ENCODE results near the gene FOCAD.
A peak's percentile ranks its signal among the peaks of the same experiment; 100 is the strongest.

DNA sequence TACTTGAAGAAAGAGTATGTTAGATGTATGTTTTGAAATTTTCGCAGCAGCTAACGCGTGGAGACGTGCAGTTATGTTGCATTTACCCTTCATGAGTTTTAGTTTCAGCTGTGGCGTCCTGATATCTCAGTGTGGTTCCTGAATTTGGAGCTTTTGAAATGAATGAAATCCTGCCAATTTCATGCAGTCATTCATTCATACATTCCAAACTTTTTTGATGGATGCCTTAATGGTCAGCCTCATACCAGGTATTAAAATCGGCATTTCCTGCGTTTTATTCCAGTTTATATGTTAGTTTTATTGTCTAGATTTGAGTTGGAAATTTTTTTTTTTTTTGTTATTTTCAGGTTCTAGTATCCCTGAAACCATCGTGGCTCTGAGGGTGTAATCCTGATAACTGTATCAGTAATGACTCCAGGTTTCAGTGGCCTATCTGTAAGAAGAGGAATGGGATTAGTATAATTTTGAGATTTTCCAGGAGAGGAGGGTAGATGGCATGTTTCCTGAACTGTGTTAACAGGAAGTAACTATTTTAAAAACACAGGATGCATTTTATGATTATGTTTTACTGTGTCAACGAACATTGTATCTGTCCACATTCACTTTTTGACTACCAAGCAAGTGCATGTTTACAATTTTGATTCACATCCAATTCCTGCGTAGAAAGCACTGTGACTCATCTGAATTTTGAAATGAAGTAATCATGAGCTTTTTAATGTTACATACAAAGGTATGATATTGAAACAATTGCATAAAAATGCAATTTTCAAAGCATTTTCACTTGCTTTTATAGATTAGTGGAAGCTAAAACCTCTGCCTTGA is 1.0 kb downstream of the FOCAD start:
- TF ChIP-seq, protein P1, sequence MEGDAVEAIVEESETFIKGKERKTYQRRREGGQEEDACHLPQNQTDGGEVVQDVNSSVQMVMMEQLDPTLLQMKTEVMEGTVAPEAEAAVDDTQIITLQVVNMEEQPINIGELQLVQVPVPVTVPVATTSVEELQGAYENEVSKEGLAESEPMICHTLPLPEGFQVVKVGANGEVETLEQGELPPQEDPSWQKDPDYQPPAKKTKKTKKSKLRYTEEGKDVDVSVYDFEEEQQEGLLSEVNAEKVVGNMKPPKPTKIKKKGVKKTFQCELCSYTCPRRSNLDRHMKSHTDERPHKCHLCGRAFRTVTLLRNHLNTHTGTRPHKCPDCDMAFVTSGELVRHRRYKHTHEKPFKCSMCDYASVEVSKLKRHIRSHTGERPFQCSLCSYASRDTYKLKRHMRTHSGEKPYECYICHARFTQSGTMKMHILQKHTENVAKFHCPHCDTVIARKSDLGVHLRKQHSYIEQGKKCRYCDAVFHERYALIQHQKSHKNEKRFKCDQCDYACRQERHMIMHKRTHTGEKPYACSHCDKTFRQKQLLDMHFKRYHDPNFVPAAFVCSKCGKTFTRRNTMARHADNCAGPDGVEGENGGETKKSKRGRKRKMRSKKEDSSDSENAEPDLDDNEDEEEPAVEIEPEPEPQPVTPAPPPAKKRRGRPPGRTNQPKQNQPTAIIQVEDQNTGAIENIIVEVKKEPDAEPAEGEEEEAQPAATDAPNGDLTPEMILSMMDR (IDR thresholded peaks at IDR 0.05): no peak
- no peak for TF ChIP-seq POLR2A (IDR thresholded peaks at IDR 0.05)
- TF ChIP-seq POLR2AphosphoS5 (IDR thresholded peaks at IDR 0.05): peak in 2 of 3 donors; percentile 9 to 13
- TF ChIP-seq EP300 (IDR thresholded peaks at IDR 0.05): no peak

Data from stomach (tissue), 4 donors.